ENCODE data around the gene PLXNA2. TPM values are rescaled to one million over a fixed set of nuclear protein-coding genes. Genes with fewer than 3 reads are reported as not detected.

PLXNA2 gene
- total and polyA plus RNA-seq, 2 of the 13 experiments (the other 11 are each of a cell fraction or from before 2014, with no cell fraction given): 1.1 to 2.1 TPM

DNA sequence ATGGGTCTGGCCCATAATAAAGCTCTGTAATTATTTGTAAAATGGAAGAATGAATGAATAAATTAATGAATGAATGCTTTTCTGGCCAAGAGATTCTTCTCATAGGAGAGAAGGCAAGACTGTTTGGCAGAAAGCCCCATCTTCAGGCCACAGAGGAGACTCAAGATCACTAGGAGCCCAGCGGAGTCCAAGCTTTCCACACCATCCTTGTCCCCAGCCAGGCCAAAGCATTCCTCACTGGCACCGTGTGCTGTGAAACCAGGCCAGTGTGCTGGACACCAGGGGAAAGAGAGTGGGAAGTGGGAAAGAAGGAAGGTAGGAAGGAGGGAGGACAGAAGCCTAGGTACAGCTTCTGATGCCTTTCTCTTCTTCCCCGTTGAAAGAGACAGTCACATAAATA, 86.4 kb downstream of the PLXNA2 start:
- Histone ChIP-seq H3K9ac (ENCODE audit: insufficient read depth, low read depth, low read length) (no peak overlapping the region; the same call in 1 of the 2 replicates), H3K79me2 (ENCODE audit: insufficient read depth, low read length) (no peaks in the 10 kb centered on the region)
- in situ Hi-C loops (cut with HindIII; ENCODE audit: extremely low pct_ligation_motif_present, low pct_unique_long_range_greater_than_20kb): no loop called here

More for the DNA sequence above, 86.4 kb downstream of the PLXNA2 start:
- no TSS peak for BruUV-seq (replicated peaks)
- no peaks in the 10 kb centered on the region for H3K27me3 ChIP-seq (ENCODE audit: control insufficient read depth in 1 of 2, insufficient read depth in 2 of 2, low read length in 2 of 2)
- TF ChIP-seq ZSCAN30 (CRISPR knock-in tag; IDR thresholded peaks at IDR 0.05) (no peak), ZNF558 (CRISPR knock-in tag; IDR thresholded peaks at IDR 0.05; ENCODE audit: borderline replicate concordance) (no peak), PRDM4 (CRISPR knock-in tag; IDR thresholded peaks at IDR 0.05; ENCODE audit: borderline replicate concordance) (no peak), ZNF34 (CRISPR knock-in tag; IDR thresholded peaks at IDR 0.05; ENCODE audit: borderline replicate concordance) (no peak), PRDM10 (CRISPR knock-in tag; IDR thresholded peaks at IDR 0.05; ENCODE audit: low read depth) (no peak), DMTF1 (CRISPR knock-in tag; IDR thresholded peaks at IDR 0.05) (no peak), HIVEP1 (CRISPR knock-in tag; IDR thresholded peaks at IDR 0.05) (no peak), ZNF234 (CRISPR knock-in tag; conservative IDR thresholded peaks at IDR 0.05) (no peak), KDM3A (CRISPR knock-in tag; IDR thresholded peaks at IDR 0.05; ENCODE audit: low read depth) (no peak)
- TF ChIP-seq, protein P1, sequence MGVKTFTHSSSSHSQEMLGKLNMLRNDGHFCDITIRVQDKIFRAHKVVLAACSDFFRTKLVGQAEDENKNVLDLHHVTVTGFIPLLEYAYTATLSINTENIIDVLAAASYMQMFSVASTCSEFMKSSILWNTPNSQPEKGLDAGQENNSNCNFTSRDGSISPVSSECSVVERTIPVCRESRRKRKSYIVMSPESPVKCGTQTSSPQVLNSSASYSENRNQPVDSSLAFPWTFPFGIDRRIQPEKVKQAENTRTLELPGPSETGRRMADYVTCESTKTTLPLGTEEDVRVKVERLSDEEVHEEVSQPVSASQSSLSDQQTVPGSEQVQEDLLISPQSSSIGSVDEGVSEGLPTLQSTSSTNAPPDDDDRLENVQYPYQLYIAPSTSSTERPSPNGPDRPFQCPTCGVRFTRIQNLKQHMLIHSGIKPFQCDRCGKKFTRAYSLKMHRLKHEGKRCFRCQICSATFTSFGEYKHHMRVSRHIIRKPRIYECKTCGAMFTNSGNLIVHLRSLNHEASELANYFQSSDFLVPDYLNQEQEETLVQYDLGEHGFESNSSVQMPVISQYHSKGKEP (CRISPR knock-in tag; IDR thresholded peaks at IDR 0.05): no peak
- TF ChIP-seq, protein P2, sequence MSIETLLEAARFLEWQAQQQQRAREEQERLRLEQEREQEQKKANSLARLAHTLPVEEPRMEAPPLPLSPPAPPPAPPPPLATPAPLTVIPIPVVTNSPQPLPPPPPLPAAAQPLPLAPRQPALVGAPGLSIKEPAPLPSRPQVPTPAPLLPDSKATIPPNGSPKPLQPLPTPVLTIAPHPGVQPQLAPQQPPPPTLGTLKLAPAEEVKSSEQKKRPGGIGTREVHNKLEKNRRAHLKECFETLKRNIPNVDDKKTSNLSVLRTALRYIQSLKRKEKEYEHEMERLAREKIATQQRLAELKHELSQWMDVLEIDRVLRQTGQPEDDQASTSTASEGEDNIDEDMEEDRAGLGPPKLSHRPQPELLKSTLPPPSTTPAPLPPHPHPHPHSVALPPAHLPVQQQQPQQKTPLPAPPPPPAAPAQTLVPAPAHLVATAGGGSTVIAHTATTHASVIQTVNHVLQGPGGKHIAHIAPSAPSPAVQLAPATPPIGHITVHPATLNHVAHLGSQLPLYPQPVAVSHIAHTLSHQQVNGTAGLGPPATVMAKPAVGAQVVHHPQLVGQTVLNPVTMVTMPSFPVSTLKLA (IDR thresholded peaks at IDR 0.05): no peak
- ATAC-seq: no peak
- H3K9me3 ChIP-seq (ENCODE audit: low read length): no peaks in the 10 kb centered on the region
- WGBS (ENCODE audit: low lambda C conversion rate): 85% methylated on average over 3 of the region's 3 CpGs
- H2AFZ ChIP-seq (ENCODE audit: low read length): peak overlapping the region; percentile 74
- POLR2A ChIA-PET: interaction anchor here (0.8 to 2.3 kb wide), 5 partner anchors 8 to 45 kb away, joined by 3 to 11 read pairs (median 8); no protein-coding TSS in a partner anchor
- peaks cover 60% of the 10 kb centered on the region for H3K4me1 ChIP-seq (ENCODE audit: insufficient read depth, low read length)
- DNase-seq (ENCODE audit: low spot score): no peak
- no peaks in the 10 kb centered on the region for H4K20me1 ChIP-seq (ENCODE audit: insufficient read depth, low read length)
- H3K27ac ChIP-seq (ENCODE audit: extremely low read length, insufficient read depth, low read length): peak overlapping the region; percentile 81
- no peak overlapping the region for H3K4me2 ChIP-seq (ENCODE audit: low read depth, low read length)
- intact Hi-C loops (cut with micrococcal nuclease; ENCODE audit: unreplicated experiment): no loop called here
- CTCF ChIA-PET (ENCODE audit: low intra/inter-chr PET ratio, low total read pairs): no interaction called here
- no peak overlapping the region for H3K4me3 ChIP-seq (replicated peaks in 1 of 3; ENCODE audit: insufficient read depth in 1 of 3, low read depth in 2 of 3, low read length in 3 of 3)
- no peaks in the 10 kb centered on the region for H3K36me3 ChIP-seq (replicated peaks in 1 of 2; ENCODE audit: control insufficient read depth in 1 of 2, insufficient read depth in 2 of 2, low read length in 2 of 2)
- no peak for FAIRE-seq

Measured in HepG2 (cell line).